Astrocyte (in vitro differentiated cells and primary cell): ENCODE data around the gene EPHA6. TPM values are rescaled to one million over a fixed set of nuclear protein-coding genes. Genes with fewer than 3 reads are reported as not detected.

Source experiments
- DNase-seq: peaks from one replicate; pipeline ENCODE4 v3.0.0-alpha.2; 2010; ENCODE audit warnings: low read depth
- FAIRE-seq: peaks from 2 replicates; lab custom pipeline; 2011; peaks lifted over from hg19 to GRCh38; lab: Jason Lieb, UNC
- H2AFZ ChIP-seq: 2 replicates; pipeline ENCODE4 v1.6.0; 2012; ENCODE audit warnings: low read depth, low read length, inconsistent platforms
- H3K27ac ChIP-seq: 2 replicates; pipeline ENCODE4 v1.5.1; 2011; ENCODE audit warnings: low read depth, low read length, inconsistent platforms
- H3K27me3 ChIP-seq: 2 replicates; pipeline ENCODE4 v1.6.0; 2011; ENCODE audit warnings: low read length, inconsistent platforms; ENCODE audit not compliant: insufficient read depth
- H3K36me3 ChIP-seq: 2 replicates; pipeline ENCODE4 v1.5.1; 2011; ENCODE audit warnings: low read length, inconsistent platforms; ENCODE audit not compliant: insufficient read depth
- H3K4me1 ChIP-seq: 2 replicates; pipeline ENCODE4 v1.5.1; 2011; ENCODE audit warnings: low read length, inconsistent platforms; ENCODE audit not compliant: insufficient read depth
- H3K4me2 ChIP-seq: 2 replicates; pipeline ENCODE4 v1.6.0; 2012; ENCODE audit warnings: low read length, inconsistent platforms
- H3K4me3 ChIP-seq: 2 replicates; pipeline ENCODE4 v1.5.1; 2011; ENCODE audit warnings: low read depth, mild to moderate bottlenecking, low read length, inconsistent platforms; ENCODE audit not compliant: insufficient read depth
- H3K79me2 ChIP-seq: 2 replicates; pipeline ENCODE4 v1.6.0; 2012; ENCODE audit warnings: mild to moderate bottlenecking, low read length, inconsistent platforms; ENCODE audit not compliant: insufficient read depth
- H3K9ac ChIP-seq: 2 replicates; pipeline ENCODE4 v1.6.0; 2012; ENCODE audit warnings: mild to moderate bottlenecking, low read length, inconsistent platforms
- H3K9me3 ChIP-seq: 2 replicates; pipeline ENCODE4 v1.5.1; 2012; ENCODE audit warnings: low read depth, mild to moderate bottlenecking, low read length, inconsistent platforms; ENCODE audit not compliant: insufficient read depth
- H4K20me1 ChIP-seq: 2 replicates; pipeline ENCODE4 v1.6.0; 2012; ENCODE audit warnings: low read length, inconsistent platforms; ENCODE audit not compliant: insufficient read depth
- H3K27ac Mint-ChIP-seq: one replicate; pipeline ENCODE4 v1.8.0; 2021; ENCODE audit warnings: mild to moderate bottlenecking, mixed read lengths; ENCODE audit not compliant: unreplicated experiment
- H3K27me3 Mint-ChIP-seq: one replicate; pipeline ENCODE4 v1.8.0; 2021; ENCODE audit warnings: low read depth, mixed read lengths; ENCODE audit not compliant: unreplicated experiment
- H3K36me3 Mint-ChIP-seq: one replicate; pipeline ENCODE4 v1.8.0; 2021; ENCODE audit warnings: low read depth, mixed read lengths; ENCODE audit not compliant: unreplicated experiment
- H3K4me1 Mint-ChIP-seq: one replicate; pipeline ENCODE4 v1.8.0; 2021; ENCODE audit warnings: low read depth, mixed read lengths; ENCODE audit not compliant: unreplicated experiment
- H3K4me3 Mint-ChIP-seq: one replicate; pipeline ENCODE4 v1.8.0; 2021; ENCODE audit warnings: mild to moderate bottlenecking, moderate library complexity, mixed read lengths; ENCODE audit not compliant: unreplicated experiment
- H3K9me3 Mint-ChIP-seq: one replicate; pipeline ENCODE4 v1.8.0; 2021; ENCODE audit warnings: mild to moderate bottlenecking, mixed read lengths; ENCODE audit not compliant: unreplicated experiment
- CTCF ChIP-seq: IDR thresholded peaks from 2 replicates; pipeline ENCODE4 v1.5.1; 2011; ENCODE audit warnings: low read depth, mild to moderate bottlenecking, inconsistent platforms, low read length, moderate library complexity; ENCODE audit not compliant: insufficient read depth
- EZH2 ChIP-seq: IDR thresholded peaks from 2 replicates; pipeline ENCODE4 v1.6.1; 2012; ENCODE audit warnings: mild to moderate bottlenecking, low read length, inconsistent platforms; ENCODE audit not compliant: insufficient read depth
- total RNA-seq: library from RNA; stranded (reverse); gene quantifications from 2 replicates; pipeline ENCODE4 v1.2.1, GENCODE V29; 2021

The EPHA6 gene
- total RNA-seq, 1 donor from 2014 or later, result 1.7 TPM

- H3K9me3 Mint-ChIP-seq, result peaks cover 2% of the 10 kb centered on the region
- no peak overlapping the region for H3K4me2 ChIP-seq
- TF ChIP-seq EZH2 (no peak), CTCF (no peak)
Measured at GRCh38 chr3:97200387-97200786, 386.0 kb downstream of the EPHA6 start.

GRCh38 chr3:97201814-97202213 lies 387.4 kb downstream of the EPHA6 start:
- Mint-ChIP-seq H3K27ac (no peak overlapping the region), H3K4me3 (no peak overlapping the region), H3K36me3 (no peaks in the 10 kb centered on the region), H3K4me1 (peaks cover 5% of the 10 kb centered on the region), H3K27me3 (no peaks in the 10 kb centered on the region), H3K9me3 (peaks cover 2% of the 10 kb centered on the region)
- H3K4me3 ChIP-seq, result no peak overlapping the region
- no peaks in the 10 kb centered on the region for H4K20me1 ChIP-seq
- H2AFZ ChIP-seq, result no peak overlapping the region
- no peaks in the 10 kb centered on the region for H3K79me2 ChIP-seq
- no peaks in the 10 kb centered on the region for H3K4me1 ChIP-seq
- H3K36me3 ChIP-seq, result no peaks in the 10 kb centered on the region
- DNase-seq (no peak), FAIRE-seq (no peak)
- no peaks in the 10 kb centered on the region for H3K27me3 ChIP-seq
- no peak for TF ChIP-seq EZH2
- TF ChIP-seq CTCF, result no peak
- peaks cover 7% of the 10 kb centered on the region for H3K9me3 ChIP-seq
- H3K9ac ChIP-seq, result no peak overlapping the region
- no peak overlapping the region for H3K4me2 ChIP-seq
- H3K27ac ChIP-seq, result no peak overlapping the region

More at GRCh38 chr3:97200387-97200786, 386.0 kb downstream of the EPHA6 start:
- no peaks in the 10 kb centered on the region for H3K36me3 ChIP-seq
- DNase-seq (no peak), FAIRE-seq (no peak)
- H2AFZ ChIP-seq, result no peak overlapping the region
- Mint-ChIP-seq H3K27ac (no peak overlapping the region), H3K4me1 (peaks cover 5% of the 10 kb centered on the region), H3K36me3 (no peaks in the 10 kb centered on the region), H3K27me3 (no peaks in the 10 kb centered on the region), H3K4me3 (no peak overlapping the region)
- no peaks in the 10 kb centered on the region for H3K4me1 ChIP-seq
- no peak overlapping the region for H3K9ac ChIP-seq
- no peaks in the 10 kb centered on the region for H3K27me3 ChIP-seq
- H3K4me3 ChIP-seq, result no peak overlapping the region
- H4K20me1 ChIP-seq, result no peaks in the 10 kb centered on the region
- no peaks in the 10 kb centered on the region for H3K79me2 ChIP-seq
- H3K27ac ChIP-seq, result no peak overlapping the region
- H3K9me3 ChIP-seq, result peaks cover 7% of the 10 kb centered on the region

GRCh38 chr3:97228966-97229365 lies 414.6 kb downstream of the EPHA6 start:
- Histone ChIP-seq H3K27me3 (no peaks in the 10 kb centered on the region), H3K4me2 (no peak overlapping the region), H3K9me3 (no peaks in the 10 kb centered on the region), H3K79me2 (no peaks in the 10 kb centered on the region), H3K27ac (no peak overlapping the region), H2AFZ (no peak overlapping the region), H3K9ac (no peak overlapping the region), H3K4me3 (no peak overlapping the region), H3K4me1 (no peaks in the 10 kb centered on the region), H3K36me3 (no peaks in the 10 kb centered on the region), H4K20me1 (no peaks in the 10 kb centered on the region)
- TF ChIP-seq CTCF, result no peak
- TF ChIP-seq EZH2, result no peak
- Mint-ChIP-seq H3K9me3 (no peaks in the 10 kb centered on the region), H3K27me3 (no peaks in the 10 kb centered on the region), H3K4me1 (peaks cover 1% of the 10 kb centered on the region), H3K4me3 (no peak overlapping the region), H3K36me3 (no peaks in the 10 kb centered on the region), H3K27ac (no peak overlapping the region)
- DNase-seq (no peak), FAIRE-seq (no peak)
